MM.1S (cell line): Measurements from ENCODE around the gene ERO1B.

Experiments
- CTCF ChIP-seq: fragments of 300-600 bp; sonication (generic); IDR thresholded peaks from 2 replicates; pipeline ENCODE4 v1.5.1; 2016; ENCODE audit warnings: antibody characterized with exemption, low read length, mixed read lengths
- EZH2 ChIP-seq: fragments of 300-600 bp; sonication (generic); optimal IDR thresholded peaks from 2 replicates; pipeline ENCODE3; 2017; ENCODE audit warnings: low read depth, mild to moderate bottlenecking, antibody characterized with exemption, low read length, mixed read lengths

- no peak for TF ChIP-seq EZH2
- no peak for TF ChIP-seq CTCF
Observed at GRCh38 chr1:236235116-236235515, 46.6 kb downstream of the ERO1B start.
